Activated CD8-positive, alpha-beta memory T cell treated with anti-CD3 and anti-CD28 coated beads, Interleukin-2, amount 50 U/mL, for 24 hours (primary cell): ENCODE data around the gene IL15RA.
"Not testable (repeated sequence)": the region's sequence is repeated elsewhere in the genome, so short reads cannot be mapped to it uniquely, and the experiment has no call there.

Experiments used
- DNase-seq: peaks from one replicate; pipeline ENCODE4 v3.0.0-alpha.2; 2020; ENCODE audit errors: extremely low read depth

The IL15RA gene

DNA sequence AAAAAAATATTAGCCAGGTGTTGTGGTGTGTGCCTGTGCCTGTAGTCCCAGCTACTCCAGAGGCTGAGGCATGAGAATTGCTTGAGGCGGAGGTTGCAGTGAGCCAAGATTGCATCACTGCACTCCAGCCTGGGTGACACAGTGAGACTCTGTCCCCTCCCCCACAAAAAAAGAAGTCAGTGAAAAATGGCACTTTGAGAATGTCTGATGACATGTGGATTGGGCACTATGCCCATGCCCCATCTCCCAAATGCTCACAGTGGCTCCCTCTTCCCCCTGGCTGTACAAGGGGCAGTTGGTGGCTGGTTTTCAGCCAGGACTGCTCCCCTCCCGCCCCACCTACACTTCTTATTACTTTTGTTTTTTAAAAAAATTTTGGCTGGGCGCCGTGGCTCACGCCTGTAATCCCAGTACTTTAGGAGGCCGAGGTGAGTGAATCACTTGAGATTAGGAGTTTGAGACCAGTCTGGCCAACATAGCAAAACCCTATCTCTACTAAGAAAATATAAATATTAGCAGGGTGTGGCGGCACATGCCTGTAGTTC lies 26.1 kb downstream of the IL15RA start:
- no peak for DNase-seq

GRCh38 chr10:5949009-5949759 lies 28.2 kb downstream of the IL15RA start:
- DNase-seq, result peak; percentile 5

GRCh38 chr10:5948208-5948585 lies 29.1 kb downstream of the IL15RA start:
- no peak for DNase-seq

- no peak for DNase-seq
These were observed 29.7 kb downstream of the IL15RA start for GRCh38 chr10:5947471-5948207.

- no peak for DNase-seq
These were observed 30.6 kb downstream of the IL15RA start for GRCh38 chr10:5946786-5947185.

DNA sequence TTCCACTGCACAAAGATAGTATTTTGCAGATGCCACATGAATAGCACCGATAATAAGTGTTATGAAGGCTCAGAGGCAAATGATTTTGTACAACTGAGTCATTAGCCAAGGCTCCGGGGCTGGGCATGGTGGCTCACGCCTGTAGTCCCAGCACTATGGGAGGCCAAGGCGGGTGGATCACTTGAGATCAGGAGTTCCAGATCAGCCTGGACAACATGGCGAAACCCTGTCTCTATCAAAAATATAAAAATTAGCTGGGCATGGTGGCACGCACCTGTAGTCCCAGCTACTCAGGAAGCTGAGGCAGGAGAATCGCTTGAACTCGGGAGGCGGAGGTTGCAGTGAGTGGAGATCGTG lies 30.9 kb downstream of the IL15RA start:
- DNase-seq, result not testable (repeated sequence)

GRCh38 chr10:5945561-5946418 lies 31.6 kb downstream of the IL15RA start:
- no peak for DNase-seq

- no peak for DNase-seq
These were observed 32.2 kb downstream of the IL15RA start for GRCh38 chr10:5945190-5945509.

DNA sequence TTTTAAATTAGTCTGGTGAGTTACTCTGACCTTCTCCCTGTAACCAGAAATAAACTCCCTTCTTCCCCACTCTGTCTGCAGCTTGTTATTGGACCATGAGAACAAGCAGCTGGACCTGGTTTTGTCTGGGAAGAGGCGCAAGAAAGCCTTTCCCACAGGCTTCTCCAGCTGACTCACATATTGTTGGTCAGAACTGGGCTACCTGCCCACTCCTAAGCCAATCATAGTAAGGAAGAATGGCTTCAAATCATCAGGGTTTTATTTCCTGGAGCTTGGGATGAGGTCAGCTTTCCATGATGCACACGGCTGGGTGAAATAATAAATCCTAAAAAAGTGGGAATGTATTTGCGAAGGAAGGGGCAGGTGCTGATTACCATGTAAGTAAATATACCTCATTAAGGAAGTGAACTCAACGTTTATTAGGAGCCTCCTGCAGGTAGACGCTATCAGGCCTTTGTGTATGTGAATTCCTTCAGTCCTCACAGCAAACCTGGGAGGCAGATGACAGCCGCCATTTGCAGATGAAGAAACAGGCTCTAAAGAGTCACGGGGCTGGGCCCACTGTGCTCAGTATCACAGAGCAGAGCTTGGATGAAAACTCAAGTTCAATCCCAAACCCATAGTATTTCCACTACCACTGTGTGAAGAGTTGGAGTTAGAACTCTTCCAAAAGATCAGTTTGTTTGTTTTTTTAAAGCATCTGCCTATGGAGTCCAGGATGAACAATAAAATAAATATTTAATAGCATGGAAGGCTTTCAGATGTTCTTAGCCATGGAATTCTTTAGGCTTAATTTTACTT lies 32.8 kb downstream of the IL15RA start:
- no peak for DNase-seq

DNA sequence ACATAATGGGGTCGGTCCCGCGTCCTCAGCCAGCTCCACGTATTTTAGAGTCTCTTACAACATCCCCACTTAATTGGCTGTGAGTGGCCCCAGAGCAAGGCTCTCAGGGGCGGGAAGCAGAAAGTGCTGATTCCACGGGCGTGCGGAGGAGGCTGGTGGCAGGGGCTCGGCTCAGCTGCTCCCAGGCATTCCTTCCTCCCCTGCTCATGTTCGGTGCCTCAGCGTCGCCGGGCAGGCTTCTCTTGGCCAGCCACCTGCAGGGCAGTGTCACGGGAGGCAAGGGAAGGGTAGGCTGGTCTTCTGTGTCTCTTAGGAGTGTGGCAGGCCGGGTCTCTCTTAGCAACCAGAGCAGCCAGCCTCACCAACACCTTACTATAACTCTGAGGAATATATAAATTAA lies 33.8 kb downstream of the IL15RA start:
- DNase-seq, result no peak

DNA sequence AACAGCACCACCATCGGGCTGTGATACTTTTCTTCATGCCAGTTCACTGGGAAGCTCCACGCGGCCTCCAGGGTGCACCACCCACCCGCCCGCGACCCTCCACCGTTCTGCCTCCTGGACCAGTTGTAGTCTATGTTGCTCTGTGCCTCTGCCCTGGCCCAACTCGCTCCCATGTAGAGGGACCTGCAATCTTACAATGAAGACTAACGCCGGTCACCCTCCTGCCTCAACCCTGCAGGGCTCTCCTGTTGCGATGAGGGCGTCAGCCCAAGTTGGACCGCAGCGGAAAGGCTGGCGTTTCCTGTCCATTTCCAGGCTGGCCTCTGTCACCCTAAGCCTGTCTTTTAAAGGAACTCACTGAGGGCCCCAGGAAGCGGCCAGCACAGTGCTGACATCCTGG lies 34.9 kb downstream of the IL15RA start:
- no peak for DNase-seq

- DNase-seq, result no peak
These were observed 35.3 kb downstream of the IL15RA start for GRCh38 chr10:5942001-5942400.

DNA sequence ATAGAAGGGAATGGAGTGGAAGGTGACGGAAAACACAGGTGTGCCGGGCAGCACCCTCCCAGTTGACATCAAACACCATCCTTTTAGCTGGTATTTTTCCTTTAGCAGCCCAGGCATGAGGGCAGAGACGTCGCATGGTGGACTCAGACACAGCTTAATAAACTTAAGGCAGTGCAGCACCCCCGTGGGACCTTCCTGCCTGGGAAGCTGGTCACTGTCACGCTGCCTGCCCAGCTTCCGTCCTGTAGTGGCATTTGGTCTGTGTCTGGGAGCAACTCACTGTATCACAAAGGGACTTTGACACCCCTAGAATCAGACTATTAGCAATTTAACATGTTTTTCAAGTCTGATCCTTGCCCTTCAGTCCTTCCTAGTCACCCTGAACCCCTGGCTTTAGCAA lies 35.8 kb downstream of the IL15RA start:
- DNase-seq, result no peak

DNA sequence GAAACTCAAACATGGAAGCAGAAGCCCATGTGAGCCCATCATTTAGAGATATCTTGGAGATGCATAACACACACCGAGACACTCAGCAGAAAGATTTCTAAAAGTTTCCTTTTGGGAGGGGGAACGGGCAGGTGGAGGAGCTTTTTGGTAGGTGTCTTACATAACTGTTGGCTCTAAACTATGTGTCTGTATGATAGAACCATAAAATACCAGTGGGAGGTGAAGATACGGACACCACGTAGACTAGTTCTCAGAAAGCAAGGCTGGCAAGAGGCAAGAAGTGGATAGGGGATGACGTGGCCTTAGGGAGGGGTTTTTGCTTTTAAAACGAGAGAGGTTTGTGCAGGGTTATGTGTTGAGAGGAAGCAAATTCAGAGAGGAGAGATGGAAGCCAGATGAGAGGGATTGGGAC lies 36.5 kb downstream of the IL15RA start:
- no peak for DNase-seq

DNA sequence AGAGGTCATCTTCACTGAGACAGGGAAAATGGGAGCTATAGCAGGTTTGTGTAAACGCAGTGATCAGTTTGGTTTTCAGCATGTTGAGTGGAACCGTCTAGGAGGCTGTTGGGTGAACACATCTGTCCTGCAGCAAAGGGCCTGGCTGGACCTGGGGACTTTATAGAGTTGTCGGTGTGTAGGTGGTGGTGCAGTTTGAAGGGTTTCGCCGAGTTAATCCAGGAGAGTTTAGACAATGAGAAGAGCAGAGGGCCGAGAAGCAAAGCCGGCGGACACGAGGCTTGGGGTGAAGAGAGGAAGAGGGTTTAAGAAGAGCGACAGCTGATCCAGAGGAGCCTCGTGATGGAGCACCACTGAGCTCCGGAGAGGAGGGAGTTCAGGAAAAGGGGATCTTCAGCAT lies 39.1 kb downstream of the IL15RA start:
- DNase-seq, result no peak

- DNase-seq, result no peak
These were observed 40.3 kb downstream of the IL15RA start for GRCh38 chr10:5937016-5937415.

GRCh38 chr10:5935628-5936027 lies 41.7 kb downstream of the IL15RA start:
- DNase-seq, result no peak

GRCh38 chr10:5933909-5934546 lies 43.3 kb downstream of the IL15RA start:
- DNase-seq, result no peak

GRCh38 chr10:5932345-5932744 lies 45.0 kb downstream of the IL15RA start:
- no peak for DNase-seq

DNA sequence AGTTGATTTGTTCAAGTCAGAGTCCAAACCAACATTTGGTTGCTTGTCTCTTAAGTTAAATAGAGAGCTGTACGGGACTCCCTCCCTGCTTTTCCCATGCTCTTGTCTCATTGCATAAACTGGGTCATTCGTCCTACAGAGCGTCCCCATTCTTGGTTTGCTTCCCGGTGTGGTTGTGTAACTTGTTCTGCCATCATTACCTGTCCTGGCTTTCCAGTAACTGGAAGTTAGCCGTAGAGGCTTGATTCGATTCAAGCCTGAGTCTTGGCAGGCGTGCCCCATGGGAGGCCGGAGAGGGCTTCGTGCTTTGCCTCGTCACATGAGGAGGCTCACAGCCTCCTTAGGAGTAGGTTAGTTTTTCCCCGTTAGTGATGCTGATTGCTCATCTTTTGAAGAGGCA lies 47.1 kb downstream of the IL15RA start:
- DNase-seq, result no peak

DNA sequence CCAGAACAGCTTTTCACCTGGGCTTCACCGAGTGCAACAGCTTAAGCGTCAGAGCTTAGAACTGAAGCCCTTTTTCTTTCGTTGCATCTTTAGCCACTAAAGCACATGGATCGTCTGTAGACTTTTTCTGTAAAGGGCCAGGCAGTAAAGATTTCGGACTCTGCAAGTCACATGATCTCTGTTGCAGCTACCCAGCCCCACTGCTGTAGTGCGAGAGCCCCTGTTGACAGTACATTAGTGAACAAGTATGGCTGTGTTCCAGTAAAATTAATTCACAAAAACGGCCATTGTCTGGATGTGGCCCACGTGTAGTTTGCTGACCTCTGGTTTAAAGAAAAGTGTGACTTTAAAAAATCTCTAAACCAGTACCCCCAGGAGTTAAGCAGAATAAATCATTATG lies 47.9 kb downstream of the IL15RA start:
- DNase-seq, result no peak
